Measurements from ENCODE around the gene FAM131C.

- TF ChIP-seq CTCF (conservative IDR thresholded peaks at IDR 0.05; ENCODE audit: low read depth in 2 of 2) (0 out of 4 replicates have a peak, but pooled peaks have one; percentile 4 to 11), EZH2phosphoT487 (IDR thresholded peaks at IDR 0.05; ENCODE audit: unreplicated experiment) (no peak), EZH2 (IDR thresholded peaks at IDR 0.05; ENCODE audit: low read depth, unreplicated experiment) (no peak), POLR2AphosphoS5 (IDR thresholded peaks at IDR 0.05; ENCODE audit: low read depth) (peak; percentile 68), CREB1 (CRISPR knock-in tag; IDR thresholded peaks at IDR 0.05; ENCODE audit: low read depth) (no peak), ETS1 (IDR thresholded peaks at IDR 0.05) (no peak), STAT1 (IDR thresholded peaks at IDR 0.05; ENCODE audit: unreplicated experiment) (no peak), NANOG (IDR thresholded peaks at IDR 0.05; ENCODE audit: borderline replicate concordance) (no peak), JUNB (IDR thresholded peaks at IDR 0.05; ENCODE audit: unreplicated experiment) (no peak), ZNF114 (CRISPR knock-in tag; IDR thresholded peaks at IDR 0.05) (no peak), ZNF331 (CRISPR knock-in tag; IDR thresholded peaks at IDR 0.05; ENCODE audit: low read depth) (no peak)
- TF ChIP-seq, protein P1, sequence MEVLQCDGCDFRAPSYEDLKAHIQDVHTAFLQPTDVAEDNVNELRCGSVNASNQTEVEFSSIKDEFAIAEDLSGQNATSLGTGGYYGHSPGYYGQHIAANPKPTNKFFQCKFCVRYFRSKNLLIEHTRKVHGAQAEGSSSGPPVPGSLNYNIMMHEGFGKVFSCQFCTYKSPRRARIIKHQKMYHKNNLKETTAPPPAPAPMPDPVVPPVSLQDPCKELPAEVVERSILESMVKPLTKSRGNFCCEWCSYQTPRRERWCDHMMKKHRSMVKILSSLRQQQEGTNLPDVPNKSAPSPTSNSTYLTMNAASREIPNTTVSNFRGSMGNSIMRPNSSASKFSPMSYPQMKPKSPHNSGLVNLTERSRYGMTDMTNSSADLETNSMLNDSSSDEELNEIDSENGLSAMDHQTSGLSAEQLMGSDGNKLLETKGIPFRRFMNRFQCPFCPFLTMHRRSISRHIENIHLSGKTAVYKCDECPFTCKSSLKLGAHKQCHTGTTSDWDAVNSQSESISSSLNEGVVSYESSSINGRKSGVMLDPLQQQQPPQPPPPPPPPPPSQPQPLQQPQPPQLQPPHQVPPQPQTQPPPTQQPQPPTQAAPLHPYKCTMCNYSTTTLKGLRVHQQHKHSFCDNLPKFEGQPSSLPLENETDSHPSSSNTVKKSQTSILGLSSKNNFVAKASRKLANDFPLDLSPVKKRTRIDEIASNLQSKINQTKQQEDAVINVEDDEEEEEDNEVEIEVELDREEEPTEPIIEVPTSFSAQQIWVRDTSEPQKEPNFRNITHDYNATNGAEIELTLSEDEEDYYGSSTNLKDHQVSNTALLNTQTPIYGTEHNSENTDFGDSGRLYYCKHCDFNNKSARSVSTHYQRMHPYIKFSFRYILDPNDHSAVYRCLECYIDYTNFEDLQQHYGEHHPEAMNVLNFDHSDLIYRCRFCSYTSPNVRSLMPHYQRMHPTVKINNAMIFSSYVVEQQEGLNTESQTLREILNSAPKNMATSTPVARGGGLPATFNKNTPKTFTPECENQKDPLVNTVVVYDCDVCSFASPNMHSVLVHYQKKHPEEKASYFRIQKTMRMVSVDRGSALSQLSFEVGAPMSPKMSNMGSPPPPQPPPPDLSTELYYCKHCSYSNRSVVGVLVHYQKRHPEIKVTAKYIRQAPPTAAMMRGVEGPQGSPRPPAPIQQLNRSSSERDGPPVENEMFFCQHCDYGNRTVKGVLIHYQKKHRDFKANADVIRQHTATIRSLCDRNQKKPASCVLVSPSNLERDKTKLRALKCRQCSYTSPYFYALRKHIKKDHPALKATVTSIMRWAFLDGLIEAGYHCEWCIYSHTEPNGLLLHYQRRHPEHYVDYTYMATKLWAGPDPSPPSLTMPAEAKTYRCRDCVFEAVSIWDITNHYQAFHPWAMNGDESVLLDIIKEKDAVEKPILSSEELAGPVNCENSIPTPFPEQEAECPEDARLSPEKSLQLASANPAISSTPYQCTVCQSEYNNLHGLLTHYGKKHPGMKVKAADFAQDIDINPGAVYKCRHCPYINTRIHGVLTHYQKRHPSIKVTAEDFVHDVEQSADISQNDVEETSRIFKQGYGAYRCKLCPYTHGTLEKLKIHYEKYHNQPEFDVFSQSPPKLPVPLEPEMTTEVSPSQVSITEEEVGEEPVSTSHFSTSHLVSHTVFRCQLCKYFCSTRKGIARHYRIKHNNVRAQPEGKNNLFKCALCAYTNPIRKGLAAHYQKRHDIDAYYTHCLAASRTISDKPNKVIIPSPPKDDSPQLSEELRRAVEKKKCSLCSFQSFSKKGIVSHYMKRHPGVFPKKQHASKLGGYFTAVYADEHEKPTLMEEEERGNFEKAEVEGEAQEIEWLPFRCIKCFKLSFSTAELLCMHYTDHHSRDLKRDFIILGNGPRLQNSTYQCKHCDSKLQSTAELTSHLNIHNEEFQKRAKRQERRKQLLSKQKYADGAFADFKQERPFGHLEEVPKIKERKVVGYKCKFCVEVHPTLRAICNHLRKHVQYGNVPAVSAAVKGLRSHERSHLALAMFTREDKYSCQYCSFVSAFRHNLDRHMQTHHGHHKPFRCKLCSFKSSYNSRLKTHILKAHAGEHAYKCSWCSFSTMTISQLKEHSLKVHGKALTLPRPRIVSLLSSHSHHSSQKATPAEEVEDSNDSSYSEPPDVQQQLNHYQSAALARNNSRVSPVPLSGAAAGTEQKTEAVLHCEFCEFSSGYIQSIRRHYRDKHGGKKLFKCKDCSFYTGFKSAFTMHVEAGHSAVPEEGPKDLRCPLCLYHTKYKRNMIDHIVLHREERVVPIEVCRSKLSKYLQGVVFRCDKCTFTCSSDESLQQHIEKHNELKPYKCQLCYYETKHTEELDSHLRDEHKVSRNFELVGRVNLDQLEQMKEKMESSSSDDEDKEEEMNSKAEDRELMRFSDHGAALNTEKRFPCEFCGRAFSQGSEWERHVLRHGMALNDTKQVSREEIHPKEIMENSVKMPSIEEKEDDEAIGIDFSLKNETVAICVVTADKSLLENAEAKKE (CRISPR knock-in tag; IDR thresholded peaks at IDR 0.05), result no peak
- TF ChIP-seq, protein P2, sequence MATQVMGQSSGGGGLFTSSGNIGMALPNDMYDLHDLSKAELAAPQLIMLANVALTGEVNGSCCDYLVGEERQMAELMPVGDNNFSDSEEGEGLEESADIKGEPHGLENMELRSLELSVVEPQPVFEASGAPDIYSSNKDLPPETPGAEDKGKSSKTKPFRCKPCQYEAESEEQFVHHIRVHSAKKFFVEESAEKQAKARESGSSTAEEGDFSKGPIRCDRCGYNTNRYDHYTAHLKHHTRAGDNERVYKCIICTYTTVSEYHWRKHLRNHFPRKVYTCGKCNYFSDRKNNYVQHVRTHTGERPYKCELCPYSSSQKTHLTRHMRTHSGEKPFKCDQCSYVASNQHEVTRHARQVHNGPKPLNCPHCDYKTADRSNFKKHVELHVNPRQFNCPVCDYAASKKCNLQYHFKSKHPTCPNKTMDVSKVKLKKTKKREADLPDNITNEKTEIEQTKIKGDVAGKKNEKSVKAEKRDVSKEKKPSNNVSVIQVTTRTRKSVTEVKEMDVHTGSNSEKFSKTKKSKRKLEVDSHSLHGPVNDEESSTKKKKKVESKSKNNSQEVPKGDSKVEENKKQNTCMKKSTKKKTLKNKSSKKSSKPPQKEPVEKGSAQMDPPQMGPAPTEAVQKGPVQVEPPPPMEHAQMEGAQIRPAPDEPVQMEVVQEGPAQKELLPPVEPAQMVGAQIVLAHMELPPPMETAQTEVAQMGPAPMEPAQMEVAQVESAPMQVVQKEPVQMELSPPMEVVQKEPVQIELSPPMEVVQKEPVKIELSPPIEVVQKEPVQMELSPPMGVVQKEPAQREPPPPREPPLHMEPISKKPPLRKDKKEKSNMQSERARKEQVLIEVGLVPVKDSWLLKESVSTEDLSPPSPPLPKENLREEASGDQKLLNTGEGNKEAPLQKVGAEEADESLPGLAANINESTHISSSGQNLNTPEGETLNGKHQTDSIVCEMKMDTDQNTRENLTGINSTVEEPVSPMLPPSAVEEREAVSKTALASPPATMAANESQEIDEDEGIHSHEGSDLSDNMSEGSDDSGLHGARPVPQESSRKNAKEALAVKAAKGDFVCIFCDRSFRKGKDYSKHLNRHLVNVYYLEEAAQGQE (IDR thresholded peaks at IDR 0.05; ENCODE audit: unreplicated experiment), result no peak
Measured at GRCh38 chr1:16026723-16027484, 46.5 kb downstream of the FAM131C start.

All from GM23338 (cell line).